Measurements from ENCODE around the gene INAVA.

Gene INAVA

DNA sequence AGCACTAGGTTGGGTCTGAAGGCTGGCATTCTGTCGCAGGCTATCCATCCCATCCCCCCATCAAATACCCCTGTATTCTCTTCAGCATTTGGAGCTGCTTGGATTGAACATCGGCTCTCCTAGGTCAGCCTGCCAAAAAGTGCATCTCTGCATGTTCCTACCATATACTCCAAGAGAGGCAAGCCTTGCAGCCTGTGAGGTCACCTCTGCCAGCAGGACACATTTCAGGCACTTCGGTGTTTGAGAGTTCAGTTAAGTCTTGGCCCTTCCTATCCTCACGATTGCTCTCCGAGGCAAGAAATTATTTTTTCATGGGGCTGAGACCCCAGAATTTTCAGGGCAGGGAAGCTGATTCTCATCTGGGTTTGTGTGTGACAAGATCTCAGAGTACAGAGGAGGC lies 19.3 kb upstream of the INAVA start:
- no peak for DNase-seq (ENCODE audit: low spot score)

DNA sequence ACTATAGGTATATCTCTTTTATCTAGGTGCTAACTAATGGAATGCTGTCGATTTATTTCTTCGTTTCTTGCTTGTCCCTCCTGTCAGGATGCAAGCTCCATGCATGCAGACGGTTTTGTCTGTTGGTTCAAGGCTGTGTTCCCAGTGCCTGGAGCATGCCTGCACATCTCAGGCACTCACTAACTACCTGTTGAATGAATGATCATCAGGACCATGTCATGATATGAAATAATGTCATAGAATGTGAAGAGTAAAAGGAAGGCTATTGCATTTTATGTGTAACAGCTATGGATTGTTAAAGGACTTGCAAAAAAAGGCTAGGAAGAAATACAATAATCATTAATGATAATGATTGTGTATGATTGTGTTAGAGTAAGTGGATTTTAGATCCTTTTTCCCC lies 17.7 kb upstream of the INAVA start:
- DNase-seq (ENCODE audit: low spot score): no peak

DNA sequence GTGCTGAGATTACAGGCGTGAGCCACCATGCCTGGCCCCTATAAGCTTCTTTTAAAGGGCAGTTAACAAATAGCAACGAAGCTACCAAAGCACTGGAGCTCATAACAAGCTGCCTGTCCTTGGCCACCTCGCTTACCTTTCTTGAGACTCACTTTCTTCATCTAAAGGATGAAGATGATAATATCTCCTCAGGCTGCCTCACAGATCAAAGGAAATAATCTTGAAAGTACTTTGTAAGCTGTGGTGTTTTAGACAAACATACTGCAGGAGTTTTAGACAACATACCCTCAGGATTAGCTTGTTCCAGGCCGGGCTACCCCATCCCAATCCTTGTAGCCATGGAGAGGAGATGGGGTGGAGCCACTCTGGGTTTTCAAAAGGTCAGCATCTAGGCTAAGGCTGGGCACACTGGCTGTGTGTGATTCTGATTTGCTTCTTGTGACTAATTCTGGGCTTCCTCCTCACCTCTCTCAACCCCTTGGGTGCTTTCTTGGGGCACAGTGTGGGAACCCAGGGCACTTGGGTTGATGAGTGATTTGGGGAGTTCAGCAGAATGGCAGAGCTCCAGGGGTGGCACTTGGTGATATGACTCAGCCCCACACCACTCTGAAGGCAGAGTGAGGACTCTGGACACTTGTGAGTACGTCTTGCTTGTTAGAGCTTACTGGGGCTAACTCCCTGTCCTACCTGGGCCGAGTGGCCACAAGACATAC lies 16.7 kb upstream of the INAVA start:
- no peak for DNase-seq (ENCODE audit: low spot score)

DNA sequence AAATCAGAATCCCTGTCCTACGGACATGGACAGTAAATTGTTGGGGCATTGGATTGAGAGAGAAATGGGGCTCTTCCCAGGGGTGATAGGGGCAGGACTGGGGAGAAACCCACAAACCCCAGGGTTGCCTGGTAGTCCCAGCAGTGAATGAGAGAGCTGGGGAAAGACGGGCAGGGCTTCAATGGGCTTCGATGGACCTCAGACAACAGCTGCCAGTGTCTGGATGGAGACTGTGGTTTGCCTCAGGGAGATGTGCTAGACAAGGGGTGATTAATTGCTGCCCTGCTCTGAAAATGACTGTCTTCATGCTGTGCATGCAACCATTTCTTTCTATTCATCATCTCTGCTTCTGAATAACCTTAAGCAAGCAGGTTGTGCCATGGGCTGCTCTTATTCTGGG lies 14.5 kb upstream of the INAVA start:
- no peak for DNase-seq (ENCODE audit: low spot score)

DNA sequence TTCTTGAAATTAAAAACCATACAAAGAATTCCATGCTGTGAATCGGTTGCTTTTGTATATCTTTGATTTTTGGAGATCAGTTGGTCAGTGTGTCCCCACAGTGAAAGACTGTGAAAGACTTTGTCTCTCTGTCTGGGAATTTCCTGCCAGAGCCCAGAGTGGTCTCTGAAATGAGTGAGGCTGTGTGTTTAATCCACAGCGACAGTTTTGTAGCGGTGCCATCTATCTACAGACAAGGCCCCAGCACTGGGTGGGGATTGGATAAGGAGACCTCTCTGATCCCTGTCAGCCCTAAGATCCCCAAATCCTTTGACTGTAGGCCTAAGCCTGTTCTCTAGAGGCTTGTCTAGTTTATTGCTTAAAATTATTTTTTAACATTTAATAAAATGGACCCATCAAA lies 11.6 kb upstream of the INAVA start:
- no peak for DNase-seq (ENCODE audit: low spot score)

DNA sequence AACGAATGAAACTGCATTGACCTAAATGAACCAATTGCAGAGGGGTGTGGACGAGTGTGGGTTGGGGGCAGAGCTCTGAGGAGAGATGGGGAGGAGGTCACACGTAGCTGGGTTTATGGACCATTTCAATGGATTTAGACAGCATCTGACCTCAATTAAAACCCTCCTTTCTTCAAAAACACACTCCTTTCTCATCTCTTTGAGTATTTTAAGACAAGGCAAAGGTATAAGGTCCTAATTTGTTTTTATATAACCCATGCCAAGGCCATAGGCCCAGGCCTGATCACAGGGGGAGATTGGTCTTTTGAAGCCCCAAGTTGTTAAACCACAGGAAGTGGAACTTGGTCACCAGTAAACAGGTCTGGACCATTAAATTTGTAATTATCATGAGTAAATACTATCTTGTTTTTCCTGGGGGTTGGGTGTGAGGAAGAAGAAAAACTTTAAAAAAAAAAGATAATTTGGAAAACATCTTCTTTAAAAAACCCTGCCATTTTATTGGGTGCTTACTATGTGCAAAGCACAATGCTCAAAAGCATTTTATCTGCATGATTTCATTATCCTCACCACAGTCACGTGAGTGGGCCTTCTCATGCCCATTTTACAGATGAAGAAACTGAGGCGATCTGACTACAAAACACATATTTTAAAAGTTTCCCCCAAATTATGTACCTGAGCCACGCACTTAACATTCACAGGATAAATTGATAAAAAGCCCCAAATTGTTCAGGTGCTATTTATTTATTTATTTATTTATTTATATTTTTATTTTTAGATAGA lies 8.9 kb upstream of the INAVA start:
- no peak for DNase-seq (ENCODE audit: low spot score)

DNA sequence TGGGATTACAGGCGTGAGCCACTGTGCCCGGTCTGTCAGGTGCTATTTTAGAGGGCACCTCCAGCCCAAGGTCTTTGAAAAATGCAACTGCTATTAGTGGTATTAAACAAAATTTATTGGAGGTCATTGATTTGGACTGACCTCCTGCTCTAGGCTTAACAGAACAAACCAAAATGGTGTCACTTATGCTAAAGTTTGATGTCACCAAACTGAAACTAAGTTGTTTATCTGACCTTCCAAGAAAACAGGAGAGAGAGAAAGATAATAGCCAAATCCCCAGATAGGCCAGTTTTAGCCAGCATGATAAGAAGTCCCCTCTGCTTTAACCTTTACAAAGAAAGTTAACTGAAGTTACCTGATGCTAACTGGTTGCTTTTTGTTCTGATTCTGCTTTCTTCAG lies 8.1 kb upstream of the INAVA start:
- DNase-seq (ENCODE audit: low spot score): no peak

DNA sequence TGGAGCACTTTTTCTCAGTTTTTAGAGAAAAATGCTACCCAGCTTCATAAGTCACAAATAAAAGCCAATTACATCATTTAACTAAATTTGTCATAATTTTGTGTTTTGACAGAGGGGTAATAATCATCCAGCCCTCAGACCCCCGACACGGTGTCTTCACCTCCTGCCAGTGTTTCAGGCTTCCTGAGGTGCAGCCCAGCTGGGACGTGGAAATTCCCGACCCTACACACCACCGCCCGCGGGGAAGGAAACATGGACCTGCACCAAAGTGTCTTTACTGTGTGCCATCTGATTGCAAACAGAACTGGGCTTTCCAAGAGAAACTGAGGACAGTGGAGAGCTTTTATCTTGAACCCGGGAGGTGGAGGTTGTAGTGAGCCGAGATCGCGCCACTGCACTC lies 7.7 kb upstream of the INAVA start:
- no peak for DNase-seq (ENCODE audit: low spot score)

DNA sequence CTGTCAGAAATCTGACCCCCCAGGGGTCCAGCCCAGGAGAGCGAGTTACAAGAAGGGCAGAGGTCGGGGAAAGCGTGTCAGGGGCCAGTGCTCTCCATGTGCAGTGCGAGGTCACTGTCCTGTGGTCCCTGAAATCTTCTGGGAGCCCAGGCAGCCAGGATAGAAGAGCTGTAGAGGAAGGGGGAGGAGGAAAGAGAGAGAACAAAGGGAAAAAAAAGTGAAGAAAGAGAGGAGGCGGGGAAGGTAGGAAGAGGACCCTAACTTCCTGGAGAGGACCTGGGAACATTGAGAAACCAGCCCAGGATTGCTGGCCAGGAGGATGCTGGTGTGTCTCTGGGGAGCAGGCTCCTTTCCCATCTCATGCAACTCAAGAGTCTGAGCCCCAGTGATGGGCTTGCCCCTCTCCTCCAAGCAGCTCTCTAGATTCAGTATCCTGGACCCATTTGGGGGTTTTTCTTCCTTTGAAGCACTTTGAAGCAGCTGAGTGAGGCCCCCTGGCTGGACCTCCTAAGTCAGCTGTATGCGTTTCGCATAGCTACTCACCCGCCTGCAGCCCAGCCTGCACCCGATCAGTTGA lies 6.8 kb upstream of the INAVA start:
- DNase-seq (ENCODE audit: low spot score): no peak

DNA sequence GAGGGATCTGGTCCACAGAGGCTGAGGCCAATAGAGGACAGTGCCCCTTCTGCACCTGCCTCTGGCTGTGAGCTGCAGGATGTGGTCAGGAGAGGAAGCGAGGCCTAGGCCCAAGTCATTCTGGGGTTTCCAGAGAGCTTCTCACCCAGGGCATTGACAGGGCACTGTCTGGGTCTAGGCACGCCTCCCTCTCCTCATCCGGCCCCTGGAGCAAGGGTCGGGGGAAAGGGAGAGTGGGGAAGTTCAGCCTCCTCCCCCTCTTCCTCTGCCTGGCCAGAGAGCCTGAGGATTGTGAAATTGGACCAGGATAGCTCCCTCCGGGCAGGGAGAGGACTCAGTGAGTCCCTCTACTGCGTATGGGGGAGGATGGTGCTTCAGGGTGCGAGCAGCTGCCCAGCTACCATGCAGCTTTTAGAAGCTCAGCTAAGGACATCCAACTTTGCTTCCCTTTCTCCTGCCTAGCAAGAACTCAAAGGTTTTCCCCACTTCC lies 6.3 kb upstream of the INAVA start:
- no peak for DNase-seq (ENCODE audit: low spot score)

DNA sequence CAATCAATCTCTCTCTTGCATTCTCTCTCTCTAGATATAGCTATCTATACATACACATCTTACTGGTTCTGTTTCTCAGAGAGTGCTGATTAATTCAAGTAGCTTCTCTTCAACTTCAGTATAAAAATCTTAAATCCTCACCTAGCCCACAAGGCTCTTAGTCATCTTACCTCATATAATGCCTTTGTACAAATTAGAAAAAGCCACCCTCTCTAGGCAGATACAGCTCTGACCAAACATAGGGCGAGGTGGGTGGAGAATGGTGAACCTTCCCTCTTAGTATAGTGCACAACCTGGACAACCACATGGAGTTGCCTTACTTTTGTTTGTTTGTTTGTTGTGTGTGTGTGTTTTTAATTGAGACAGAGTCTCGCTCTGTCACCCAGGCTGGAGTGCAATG lies 5.1 kb upstream of the INAVA start:
- no peak for DNase-seq (ENCODE audit: low spot score)

DNA sequence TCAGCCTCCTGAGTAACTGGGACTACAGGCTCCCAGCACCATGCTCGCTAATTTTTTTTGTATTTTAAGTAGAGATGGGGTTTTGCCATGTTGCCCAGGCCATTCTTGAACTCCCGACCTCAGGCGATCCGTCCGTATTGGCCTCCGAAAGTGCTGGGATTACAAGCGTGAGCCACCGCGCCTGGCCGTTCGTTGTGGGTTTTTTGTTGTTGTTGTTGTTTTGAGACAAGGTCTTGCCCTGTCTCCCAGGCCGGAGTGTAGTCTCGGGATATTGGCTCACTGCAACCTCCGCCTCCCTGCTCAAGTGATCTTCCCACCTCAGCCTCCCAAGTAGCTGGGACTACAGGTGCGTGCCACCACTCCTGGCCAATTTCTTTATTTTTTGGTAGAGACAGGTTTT lies 4.7 kb upstream of the INAVA start:
- no peak for DNase-seq (ENCODE audit: low spot score)

DNA sequence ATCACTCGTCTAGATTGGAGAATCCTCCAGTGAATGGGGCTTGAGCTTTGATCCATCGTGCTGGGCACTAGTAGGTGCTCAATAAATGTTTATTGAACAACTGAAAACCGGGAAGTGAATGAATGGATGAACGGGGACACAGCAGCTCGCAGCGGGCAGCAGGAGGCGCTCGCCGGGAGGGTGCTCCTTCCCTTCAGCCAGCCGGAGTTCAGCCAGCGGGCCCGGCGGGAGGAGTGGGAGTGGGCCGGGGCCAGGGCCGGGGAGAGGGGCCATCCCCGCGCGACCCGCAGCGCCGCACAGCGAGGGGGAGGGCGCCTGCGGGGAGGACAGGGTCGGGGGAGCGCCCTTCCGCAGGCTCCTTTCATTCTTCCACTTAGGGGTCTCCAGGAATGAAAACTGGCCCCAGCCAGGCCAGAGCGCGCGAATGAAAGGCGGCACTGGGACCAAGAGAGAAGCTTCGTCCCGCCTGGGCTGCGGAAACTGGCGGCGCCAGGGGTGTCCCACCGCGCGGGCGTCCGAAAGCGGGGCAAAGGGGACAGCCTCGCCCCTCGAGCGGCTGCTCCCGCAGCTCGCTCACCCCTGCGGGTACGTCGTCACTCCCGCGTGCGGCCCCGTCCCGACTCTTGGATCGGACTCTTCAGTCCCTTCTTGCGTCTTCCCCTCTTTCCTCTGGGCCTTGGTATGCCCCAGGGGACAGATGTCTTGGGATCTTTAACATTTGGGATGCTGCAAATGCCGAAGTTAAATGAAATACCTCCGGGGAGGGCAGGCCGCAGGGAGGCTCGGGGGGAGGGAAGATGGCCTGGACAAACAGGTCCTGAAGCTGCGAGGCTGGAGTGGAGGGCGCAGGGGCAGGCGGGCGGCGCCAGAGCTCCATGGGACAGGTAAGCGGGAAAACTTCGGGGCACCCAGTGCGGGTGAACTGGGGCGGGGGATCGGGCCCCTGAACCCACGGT lies 3.6 kb upstream of the INAVA start:
- DNase-seq (ENCODE audit: low spot score): peak; percentile 80

DNA sequence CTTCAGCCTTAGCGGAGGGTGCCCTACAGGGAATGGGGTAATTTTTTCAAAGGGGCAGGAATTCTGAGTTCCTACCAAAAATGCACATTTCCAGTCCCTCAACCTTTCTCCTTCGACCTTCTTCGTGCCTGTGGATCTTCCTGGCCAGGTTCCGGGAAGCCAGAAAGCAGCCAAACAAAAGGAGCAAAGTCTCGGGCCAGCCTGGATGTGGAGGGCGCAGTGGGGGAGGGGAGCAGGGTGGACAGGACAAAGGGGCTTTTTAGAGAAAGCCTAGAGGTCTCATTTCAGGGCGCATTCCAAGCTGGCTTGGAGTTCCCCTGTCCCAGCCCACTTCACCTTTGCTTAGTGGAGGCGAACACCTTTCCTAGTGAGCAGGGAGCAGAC lies 2.9 kb upstream of the INAVA start:
- DNase-seq (ENCODE audit: low spot score): peak; percentile 68

DNA sequence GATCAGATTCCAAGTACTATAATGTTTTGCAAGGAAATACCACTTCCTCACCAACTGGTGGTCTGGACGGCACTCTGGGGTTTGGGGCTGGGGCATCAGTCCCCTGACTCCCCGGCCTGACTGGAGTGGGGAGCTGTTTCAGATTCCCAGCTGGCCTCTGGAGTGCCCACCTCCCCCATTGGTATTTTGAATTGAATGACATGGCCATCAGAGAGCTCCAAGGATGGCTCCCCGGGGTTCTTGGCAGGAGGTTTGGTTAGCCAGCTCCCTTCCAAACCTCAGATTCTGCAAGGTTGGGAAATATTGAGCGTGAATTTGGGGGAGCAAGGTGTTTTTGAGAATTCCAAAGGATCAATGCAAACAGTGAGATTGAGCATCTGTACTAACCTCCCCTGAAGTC lies 2.2 kb upstream of the INAVA start:
- no peak for DNase-seq (ENCODE audit: low spot score)

DNA sequence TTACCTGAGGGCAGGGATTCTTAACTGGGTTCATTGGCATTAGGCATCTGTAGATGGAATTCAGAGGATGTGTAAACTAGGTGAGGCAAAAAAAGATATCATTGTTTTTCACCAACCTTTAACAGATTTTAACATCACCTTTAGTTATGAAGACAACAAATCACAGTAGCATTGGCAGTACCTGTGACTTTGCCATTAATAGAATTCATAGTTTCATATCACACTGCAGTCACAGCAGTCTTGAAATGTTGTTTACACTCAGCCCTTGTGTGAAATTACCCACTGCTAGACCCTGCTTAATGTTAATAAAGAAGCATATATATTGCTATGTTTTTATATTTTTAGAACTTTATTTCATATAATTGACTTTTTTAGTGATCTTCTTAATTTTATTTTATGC lies 1.7 kb upstream of the INAVA start:
- DNase-seq (ENCODE audit: low spot score): no peak

DNA sequence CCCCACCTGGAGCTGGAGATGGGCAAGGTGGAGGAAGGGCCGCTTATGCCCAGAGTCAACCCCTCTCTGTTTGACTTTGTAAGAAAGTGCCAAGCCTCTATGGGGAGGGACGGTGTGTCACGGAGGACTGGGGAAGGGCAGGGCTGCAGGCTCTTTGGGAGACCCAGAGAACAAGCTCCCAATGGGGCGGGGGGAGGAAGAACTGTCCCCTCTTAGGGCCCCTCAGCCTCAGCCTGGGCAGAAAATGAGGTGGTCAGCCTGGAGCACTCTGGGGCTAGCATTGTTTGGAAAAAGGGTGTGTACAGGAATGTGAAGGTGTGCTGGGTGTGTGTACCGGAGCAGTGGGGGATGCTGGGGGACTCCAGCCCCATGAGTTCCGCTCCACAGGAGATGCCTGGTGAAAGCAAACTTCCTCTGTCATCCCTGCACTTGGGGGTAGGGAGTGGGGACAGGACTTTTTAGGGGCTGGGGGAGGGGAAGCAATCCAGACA lies 1.2 kb upstream of the INAVA start:
- DNase-seq (ENCODE audit: low spot score): no peak

DNA sequence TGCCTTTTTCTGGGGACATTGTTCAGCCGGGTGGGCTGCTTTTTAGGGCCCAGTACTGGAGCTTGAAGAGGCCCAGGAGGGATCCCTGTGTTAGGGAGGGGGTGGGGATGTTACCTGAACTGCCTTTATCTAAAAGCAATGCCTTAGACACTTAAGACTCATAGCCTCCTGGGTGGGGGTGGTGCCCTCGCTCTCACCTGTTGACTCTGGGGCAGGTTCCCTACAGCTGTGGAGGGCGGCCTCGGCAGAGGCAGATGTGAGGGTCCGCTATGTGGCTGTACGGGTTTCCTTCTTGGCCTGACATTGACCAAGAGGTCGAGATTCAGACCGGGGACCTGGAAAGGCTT lies 716 bp downstream of the INAVA start:
- DNase-seq (ENCODE audit: low spot score): no peak

DNA sequence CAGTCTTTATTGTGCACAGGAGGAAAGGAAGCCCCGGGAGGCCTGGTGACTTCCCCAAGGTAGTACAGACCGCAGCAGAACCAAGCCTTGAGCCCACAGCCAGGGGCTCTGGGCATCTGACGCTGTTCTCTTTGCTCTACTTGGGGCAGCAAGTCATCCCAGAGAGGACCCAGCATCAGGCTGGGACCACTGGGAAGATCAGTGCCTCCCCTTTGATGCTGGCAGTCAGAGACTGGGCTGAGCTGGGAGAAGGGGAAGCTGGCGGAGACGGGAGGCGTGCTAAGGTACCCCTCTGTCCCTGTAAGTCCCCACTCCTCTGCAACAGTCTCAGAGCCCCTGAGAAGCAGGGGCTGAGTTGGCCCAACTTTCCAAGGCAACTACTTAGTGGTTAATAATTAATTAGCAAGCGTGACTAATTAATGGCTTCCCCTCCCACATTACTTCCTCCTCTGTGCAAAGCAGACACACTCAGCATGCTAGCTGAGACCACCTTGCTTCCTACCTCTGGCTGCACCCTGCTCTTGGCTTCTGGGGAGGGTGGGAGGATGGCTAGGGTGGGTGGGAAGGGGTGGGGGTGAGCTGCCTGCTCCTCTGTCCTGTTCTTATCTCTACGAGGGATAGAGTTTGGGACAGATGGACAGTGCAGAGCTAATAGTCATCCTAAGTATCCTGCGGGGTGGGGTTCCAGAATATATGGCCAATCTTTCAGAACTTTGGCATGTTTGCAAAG lies 1.3 kb downstream of the INAVA start:
- no peak for DNase-seq (ENCODE audit: low spot score)

DNA sequence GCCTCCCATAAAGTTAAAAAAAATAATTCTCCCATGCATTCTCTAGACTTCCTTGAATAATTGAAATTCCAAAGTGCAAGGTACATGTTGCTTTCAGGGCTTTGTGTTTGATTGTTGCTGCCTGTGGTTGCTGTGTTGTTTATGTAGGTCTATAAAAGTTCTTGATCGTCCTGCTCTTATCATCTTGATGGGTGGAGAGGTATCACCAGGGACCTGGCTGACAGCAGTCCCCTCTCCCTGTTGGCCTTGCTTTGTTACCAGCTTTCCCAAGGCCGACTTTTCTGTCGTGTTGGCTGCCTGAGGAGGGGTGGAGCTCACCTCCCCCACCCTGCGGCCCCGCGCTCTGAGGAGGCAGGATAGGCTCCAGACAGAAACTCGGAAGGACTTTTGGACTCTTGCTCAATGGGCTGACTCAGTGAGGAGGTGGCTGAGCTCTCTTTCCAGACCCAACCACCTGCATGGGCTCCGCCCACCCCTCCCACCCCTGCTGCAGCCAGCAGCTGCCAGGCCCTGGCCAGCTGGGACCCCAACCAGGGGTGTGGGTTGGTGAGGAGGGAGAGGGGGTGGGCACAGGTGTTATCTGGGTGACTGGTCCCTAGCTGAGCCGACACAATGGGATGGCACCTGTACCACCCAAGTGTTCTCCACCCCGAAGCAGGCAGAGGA lies 2.0 kb downstream of the INAVA start:
- peak; percentile 47 for DNase-seq (ENCODE audit: low spot score)

DNA sequence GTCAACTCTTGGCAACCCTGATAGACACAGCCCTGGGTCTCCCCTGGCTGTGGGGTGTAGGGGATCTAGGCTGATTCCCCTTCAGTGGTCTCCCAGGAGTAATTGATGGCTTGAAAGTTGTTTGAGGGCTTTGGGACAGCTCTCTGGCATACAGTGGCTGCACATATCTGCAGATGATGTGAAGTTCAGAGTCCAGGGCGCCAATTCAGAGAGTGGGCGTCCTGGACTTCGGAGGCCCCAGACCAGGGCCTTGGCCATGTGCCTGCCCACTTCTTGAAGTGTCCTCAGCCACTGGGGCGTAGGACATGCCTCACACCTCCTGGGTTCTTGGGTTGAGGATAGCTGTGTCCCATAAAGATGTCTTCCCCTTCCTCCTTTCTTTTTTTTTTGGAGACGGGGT lies 2.6 kb downstream of the INAVA start:
- DNase-seq (ENCODE audit: low spot score): no peak
